Left lobe of liver (tissue), 2 donors: ENCODE results near the gene PTRH1. TPM values are rescaled to one million over a fixed set of nuclear protein-coding genes. Genes with fewer than 3 reads are reported as not detected.

Experiments
- ATAC-seq: fragments of 200-7000 bp; cut with Tn5 transposase; one replicate; pipeline ENCODE4 v1.9.1; 2020; ENCODE audit warnings: mild to moderate bottlenecking, moderate library complexity
- DNase-seq: peaks from one replicate; pipeline ENCODE4 v3.0.0-alpha.2; 2020; ENCODE audit warnings: low spot score
- total RNA-seq: library from RNA; stranded (reverse); gene quantifications from one replicate; pipeline ENCODE4 v1.2.1, GENCODE V29; 2021
- donor health status: DM: no; HTN: no; CAD: no; lungs with moderate emphysema.
- donor health status: DM: no; HTN: yes; CAD: no.

PTRH1 gene
- total RNA-seq, 1 donor from 2014 or later, result 10.8 TPM

- DNase-seq (peak; percentile 90), ATAC-seq (peak; percentile 98)
Measured at GRCh38 chr9:127698985-127699670, 16.3 kb downstream of the PTRH1 start.

- DNase-seq (no peak), ATAC-seq (no peak)
Measured at GRCh38 chr9:127698386-127698785, 17.1 kb downstream of the PTRH1 start.

- no peak for ATAC-seq
- DNase-seq, result no peak
Measured at GRCh38 chr9:127697575-127697974, 17.9 kb downstream of the PTRH1 start.

GRCh38 chr9:127694890-127695720, 20.4 kb downstream of the PTRH1 start:
- DNase-seq (no peak), ATAC-seq (no peak)

- DNase-seq, result no peak
- no peak for ATAC-seq
Measured at GRCh38 chr9:127693697-127694096, 21.8 kb downstream of the PTRH1 start.

- DNase-seq (no peak), ATAC-seq (no peak)
Measured at GRCh38 chr9:127693143-127693542, 22.3 kb downstream of the PTRH1 start.

DNA sequence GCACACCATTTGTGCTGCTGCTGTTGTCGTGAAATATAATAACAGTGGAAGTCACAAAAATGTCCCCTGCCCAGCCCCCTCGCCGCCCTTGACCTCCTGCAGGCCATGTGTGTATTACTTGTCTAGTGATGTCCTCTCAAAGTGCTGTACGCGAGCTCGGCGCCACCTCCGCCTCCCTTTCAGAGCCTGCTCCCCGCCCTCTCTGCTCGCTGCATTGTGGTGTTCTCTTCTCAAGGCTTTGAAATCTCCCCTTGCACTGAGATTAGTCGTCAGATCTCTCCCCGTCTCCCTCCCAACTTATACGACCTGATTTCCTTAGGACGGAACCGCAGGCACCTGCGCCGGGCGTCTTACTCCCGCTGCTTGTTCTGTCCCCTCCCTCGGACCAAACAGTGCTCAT, 23.4 kb downstream of the PTRH1 start:
- ATAC-seq (no peak), DNase-seq (no peak)

DNA sequence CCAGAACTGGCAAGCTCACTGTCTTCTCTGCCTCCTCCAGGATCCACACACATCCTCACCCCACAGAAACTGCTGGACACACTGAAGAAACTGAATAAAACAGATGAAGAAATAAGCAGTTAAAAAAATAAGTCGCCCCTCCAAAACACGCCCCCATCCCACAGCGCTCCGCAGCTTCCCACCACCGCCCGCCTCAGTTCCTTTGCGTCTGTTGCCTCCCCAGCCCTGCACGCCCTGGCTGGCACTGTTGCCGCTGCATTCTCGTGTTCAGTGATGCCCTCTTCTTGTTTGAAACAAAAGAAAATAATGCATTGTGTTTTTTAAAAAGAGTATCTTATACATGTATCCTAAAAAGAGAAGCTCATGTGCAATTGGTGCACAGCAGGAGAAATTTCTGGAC, 24.7 kb downstream of the PTRH1 start:
- DNase-seq (no peak), ATAC-seq (no peak)

GRCh38 chr9:127689329-127690000, 26.0 kb downstream of the PTRH1 start:
- DNase-seq (no peak), ATAC-seq (no peak)

DNA sequence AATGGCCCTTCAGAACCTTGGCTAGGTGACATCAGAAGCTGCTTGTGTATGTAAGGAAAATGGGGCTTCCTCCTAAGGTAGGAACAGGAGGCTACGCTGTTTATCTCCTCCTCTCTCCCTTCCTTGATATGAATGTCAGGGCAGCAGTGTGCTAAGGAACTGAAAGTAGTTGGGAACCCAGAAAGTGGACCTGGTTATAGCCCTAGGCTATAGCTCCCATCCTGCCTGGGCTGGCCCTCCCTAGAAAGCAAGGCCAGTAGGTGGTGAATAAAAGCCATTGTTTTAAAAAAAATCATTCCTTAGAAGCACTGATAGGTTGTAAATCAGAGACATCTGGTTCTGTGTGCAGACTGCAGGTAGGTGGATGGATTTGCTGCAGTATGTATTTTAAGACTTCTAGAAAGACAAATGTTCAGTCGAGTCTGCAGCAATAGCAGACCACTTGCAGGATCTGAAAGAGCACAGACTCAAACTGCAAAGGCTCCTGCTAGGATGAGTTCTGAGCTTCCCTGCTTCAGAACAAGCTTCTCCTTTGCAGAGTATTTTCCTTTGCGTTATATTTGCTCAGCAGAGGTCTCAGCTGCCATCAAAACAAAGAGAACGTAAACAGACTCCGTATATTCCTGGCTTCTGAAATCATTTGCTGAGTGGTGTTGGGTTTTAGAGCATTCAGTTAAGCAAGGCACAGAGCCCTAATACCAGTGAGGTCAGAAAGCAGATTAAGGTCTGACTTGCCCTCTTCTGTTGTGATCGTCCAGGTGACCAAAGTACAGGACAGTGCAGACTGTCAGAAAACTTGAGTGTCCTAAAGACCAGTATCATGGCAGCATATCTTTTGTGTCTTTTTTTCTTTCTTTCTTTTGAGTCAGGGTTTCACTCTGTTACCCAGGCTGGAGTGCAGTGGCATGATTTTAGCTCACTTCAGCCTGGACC, 28.7 kb downstream of the PTRH1 start:
- ATAC-seq (peak; percentile 47), DNase-seq (no peak)

DNA sequence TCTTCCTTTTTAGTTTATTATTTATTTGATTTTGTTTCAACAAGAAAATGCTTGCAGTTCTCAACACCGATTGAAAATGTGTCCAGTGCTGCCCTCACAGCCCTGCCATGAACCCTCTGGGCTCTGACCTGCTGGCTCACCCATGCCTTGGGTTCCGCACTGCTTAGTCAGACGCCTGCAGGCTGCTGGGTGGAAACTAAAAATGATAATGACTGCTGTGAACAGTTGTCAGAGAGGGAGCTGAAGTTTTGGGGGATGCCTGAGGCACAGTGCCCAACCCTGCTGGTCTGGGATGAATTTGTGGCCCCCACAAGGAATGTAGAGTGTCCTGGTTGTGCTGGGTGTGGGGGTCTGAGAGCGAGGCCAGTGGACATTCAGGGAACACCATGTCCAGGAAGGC, 30.9 kb downstream of the PTRH1 start:
- no peak for DNase-seq
- no peak for ATAC-seq

DNA sequence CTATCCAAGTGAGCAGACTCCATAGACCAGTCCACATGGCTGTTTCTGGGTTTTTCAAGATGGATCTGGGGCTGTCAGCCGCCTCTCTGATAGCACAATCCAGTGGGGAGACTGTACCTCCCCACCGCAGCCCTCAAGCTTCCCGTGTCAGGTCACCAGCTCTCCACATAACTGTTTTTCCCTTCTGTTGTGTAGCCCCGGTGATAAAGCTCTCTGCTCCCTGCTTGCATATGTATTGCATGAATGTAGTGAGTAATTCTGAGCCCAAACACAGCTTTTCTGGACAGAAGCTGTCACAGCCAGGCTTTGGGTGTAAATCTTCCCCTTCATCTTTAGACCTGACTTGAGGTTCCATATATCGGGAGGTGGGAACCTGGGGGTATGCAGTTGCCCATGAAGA, 31.7 kb downstream of the PTRH1 start:
- ATAC-seq (no peak), DNase-seq (no peak)

- DNase-seq (peak; percentile 60), ATAC-seq (peak; percentile 83)
Measured at GRCh38 chr9:127682351-127683136, 32.9 kb downstream of the PTRH1 start.

GRCh38 chr9:127680846-127681245, 34.6 kb downstream of the PTRH1 start:
- ATAC-seq (no peak), DNase-seq (no peak)

DNA sequence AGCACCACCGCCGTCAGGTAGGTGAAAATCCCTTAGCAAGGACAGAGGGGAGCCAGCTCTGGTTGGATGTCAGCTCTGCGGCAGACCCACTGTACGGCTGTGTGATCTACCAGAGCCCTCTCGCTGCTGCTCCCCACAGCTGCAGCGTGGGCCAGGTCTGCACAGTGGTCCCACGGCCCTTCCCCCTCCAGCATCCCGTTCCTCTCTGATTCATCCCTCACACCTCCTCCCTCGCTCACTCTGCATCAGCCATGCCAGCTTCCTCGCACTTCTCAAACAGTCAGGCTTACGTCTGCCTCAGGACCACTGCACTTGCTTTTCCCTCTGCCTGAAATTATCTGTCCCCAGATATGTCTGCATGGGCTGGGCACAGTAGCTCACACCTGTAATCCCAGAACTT, 35.2 kb downstream of the PTRH1 start:
- ATAC-seq (no peak), DNase-seq (no peak)

- no peak for ATAC-seq
- no peak for DNase-seq
Measured at GRCh38 chr9:127679506-127679905, 36.0 kb downstream of the PTRH1 start.

DNA sequence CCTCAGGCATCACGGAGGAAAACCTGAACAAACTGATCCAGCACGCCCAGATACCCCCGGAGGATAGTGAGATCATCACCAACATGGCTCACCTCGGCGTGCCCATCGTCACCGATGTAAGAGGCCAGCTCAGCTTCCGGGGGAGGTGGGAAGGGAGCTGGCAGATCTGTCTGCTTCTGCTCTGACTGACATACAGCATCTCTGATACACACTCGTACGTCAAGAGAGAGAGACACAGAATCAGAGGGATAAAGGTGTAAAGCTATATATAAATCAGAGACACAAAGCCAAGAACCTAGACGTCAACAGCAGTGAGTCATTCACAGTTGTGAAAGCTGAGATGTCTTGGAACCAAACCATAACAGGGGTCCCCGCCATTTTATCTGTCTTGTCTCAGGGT, 38.8 kb downstream of the PTRH1 start:
- ATAC-seq, result no peak
- no peak for DNase-seq

DNA sequence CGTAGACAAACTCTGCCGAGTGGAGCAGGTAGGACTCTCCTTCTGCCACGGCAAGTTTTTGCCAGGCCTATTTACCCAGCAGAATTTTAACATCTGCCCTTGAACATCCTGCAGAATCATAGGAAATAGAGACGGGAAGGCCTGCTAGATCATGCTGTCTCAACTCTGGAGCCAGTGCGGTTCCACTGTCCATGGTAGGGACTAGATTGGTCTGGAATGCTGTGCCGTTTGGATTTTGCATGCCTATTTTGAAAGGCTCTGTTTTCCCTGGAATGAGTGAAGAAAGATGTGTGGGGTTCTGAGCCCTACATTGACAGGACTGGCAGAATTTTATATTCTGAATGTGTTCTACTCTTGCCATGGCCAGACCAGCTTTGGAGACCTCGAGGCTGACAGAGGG, 42.2 kb downstream of the PTRH1 start:
- DNase-seq (no peak), ATAC-seq (no peak)

- ATAC-seq, result no peak
- DNase-seq, result no peak
Measured at GRCh38 chr9:127667906-127668305, 47.6 kb downstream of the PTRH1 start.
